ENCODE results near the gene MAPK12.

- TF ChIP-seq CTCF (IDR thresholded peaks at IDR 0.05) (no peak), POLR2A (IDR thresholded peaks at IDR 0.05) (no peak)
Measured at GRCh38 chr22:50289942-50290630, 28.6 kb upstream of the MAPK12 start.
